GM19397 (cell line): ENCODE data around the gene SELENOI.

Source experiments
- ATAC-seq: cut with Tn5 transposase; IDR thresholded peaks from one replicate; pipeline ENCODE4 v1.9.1; 2021; ENCODE audit warnings: mild to moderate bottlenecking, moderate library complexity; ENCODE audit not compliant: unreplicated experiment

The SELENOI gene

DNA sequence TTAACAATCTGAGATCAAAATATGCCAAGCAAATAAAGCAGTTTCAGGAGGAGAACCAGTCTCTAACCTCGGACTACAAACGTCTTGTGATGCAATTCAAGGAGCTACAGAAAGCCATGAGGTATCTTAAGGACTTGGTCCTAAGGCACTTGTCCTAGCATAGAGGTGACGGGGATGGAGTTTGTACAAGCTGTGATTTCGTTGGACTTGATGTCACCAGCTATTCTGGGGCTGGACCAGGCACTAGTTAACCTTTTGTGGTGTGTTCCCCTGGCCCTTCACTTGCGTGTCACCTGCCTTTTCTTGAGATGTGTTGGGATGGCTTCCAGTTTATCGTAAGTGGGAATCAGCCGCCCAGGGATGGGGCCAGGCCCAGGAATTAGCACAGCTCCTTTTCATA is 98.3 kb downstream of the SELENOI start:
- ATAC-seq: no peak
